HT1080 (cell line): ENCODE results near the gene CNTN1. TPM values are rescaled to one million over a fixed set of nuclear protein-coding genes. Genes with fewer than 3 reads are reported as not detected.

Experiments used
- DNase-seq: peaks from one replicate; pipeline ENCODE4 v3.0.0-alpha.2; 2015; ENCODE audit warnings: low read depth
- total RNA-seq: library from RNA; depleted of rRNA; stranded (reverse); fragments of >200 nt; shearing (Covaris generic); gene quantifications from 2 replicates; pipeline ENCODE4 v1.2.3, GENCODE V29; 2014

Gene CNTN1
- total RNA-seq, 1 experiment from 2014 or later = 0.08 TPM

GRCh38 chr12:40834321-40834720 is 142.1 kb downstream of the CNTN1 start:
- DNase-seq = no peak

GRCh38 chr12:40837891-40838429 is 145.7 kb downstream of the CNTN1 start:
- DNase-seq = no peak

- DNase-seq = no peak
These were observed 151.3 kb downstream of the CNTN1 start for GRCh38 chr12:40843495-40843894.

- DNase-seq = no peak
These were observed 161.0 kb downstream of the CNTN1 start for GRCh38 chr12:40853221-40853620.

- DNase-seq = no peak
These were observed 162.4 kb downstream of the CNTN1 start for GRCh38 chr12:40854604-40855003.

- DNase-seq = no peak
These were observed 172.7 kb downstream of the CNTN1 start for GRCh38 chr12:40864891-40865290.

GRCh38 chr12:40870981-40871380 is 178.7 kb downstream of the CNTN1 start:
- no peak for DNase-seq

GRCh38 chr12:40874868-40875267 is 182.6 kb downstream of the CNTN1 start:
- DNase-seq = no peak

- DNase-seq = no peak
These were observed 197.1 kb downstream of the CNTN1 start for GRCh38 chr12:40889329-40889728.

- no peak for DNase-seq
These were observed 200.3 kb downstream of the CNTN1 start for GRCh38 chr12:40892528-40892927.

- no peak for DNase-seq
These were observed 206.3 kb downstream of the CNTN1 start for GRCh38 chr12:40898505-40898904.

GRCh38 chr12:40903040-40903439 is 210.8 kb downstream of the CNTN1 start:
- no peak for DNase-seq

- peak; percentile 81 for DNase-seq
These were observed 214.9 kb downstream of the CNTN1 start for GRCh38 chr12:40907115-40907527.

GRCh38 chr12:40911676-40912075 is 219.4 kb downstream of the CNTN1 start:
- DNase-seq = no peak

GRCh38 chr12:40915172-40915571 is 222.9 kb downstream of the CNTN1 start:
- DNase-seq = no peak

GRCh38 chr12:40917561-40917960 is 225.3 kb downstream of the CNTN1 start:
- DNase-seq = no peak

GRCh38 chr12:40921563-40922163 is 229.4 kb downstream of the CNTN1 start:
- peak; percentile 1 for DNase-seq

GRCh38 chr12:40937891-40938290 is 245.7 kb downstream of the CNTN1 start:
- no peak for DNase-seq

GRCh38 chr12:40942326-40942725 is 250.1 kb downstream of the CNTN1 start:
- peak; percentile 7 for DNase-seq

- DNase-seq = no peak
These were observed 253.5 kb downstream of the CNTN1 start for GRCh38 chr12:40945772-40946171.

GRCh38 chr12:40946612-40947194 is 254.5 kb downstream of the CNTN1 start:
- DNase-seq = no peak

- DNase-seq = no peak
These were observed 255.6 kb downstream of the CNTN1 start for GRCh38 chr12:40947797-40948196.

- no peak for DNase-seq
These were observed 260.8 kb downstream of the CNTN1 start for GRCh38 chr12:40953076-40953475.
